ENCODE results near the gene PLCH2. TPM values are rescaled to one million over a fixed set of nuclear protein-coding genes. Genes with fewer than 3 reads are reported as not detected.

The PLCH2 gene
- total RNA-seq, 2 experiments from 2014 or later: 2.1 TPM

GRCh38 chr1:2469103-2469940 lies 6.8 kb upstream of the PLCH2 start:
- Mint-ChIP-seq H3K27me3 (ENCODE audit: low read depth) (peaks cover 4% of the 10 kb centered on the region), H3K27ac (no peak overlapping the region), H3K4me1 (ENCODE audit: low read depth) (peaks cover 2% of the 10 kb centered on the region), H3K36me3 (ENCODE audit: low read depth) (no peaks in the 10 kb centered on the region), H3K9me3 (no peaks in the 10 kb centered on the region), H3K4me3 (no peak overlapping the region)
- intact Hi-C loops (cut with micrococcal nuclease): no loop called here
- CTCF ChIA-PET: no interaction called here
- DNase-seq: no peak

GRCh38 chr1:2470290-2471158 lies 5.6 kb upstream of the PLCH2 start:
- peaks cover 2% of the 10 kb centered on the region for H3K4me1 Mint-ChIP-seq (ENCODE audit: low read depth)
- H3K27me3 Mint-ChIP-seq (ENCODE audit: low read depth): peaks cover 4% of the 10 kb centered on the region
- no peak for DNase-seq
- CTCF ChIA-PET: no interaction called here
- H3K4me3 Mint-ChIP-seq: no peak overlapping the region
- no peak overlapping the region for H3K27ac Mint-ChIP-seq
- no peaks in the 10 kb centered on the region for H3K36me3 Mint-ChIP-seq (ENCODE audit: low read depth)
- intact Hi-C loops (cut with micrococcal nuclease): no loop called here
- no peaks in the 10 kb centered on the region for H3K9me3 Mint-ChIP-seq

GRCh38 chr1:2471159-2471471 lies 5.0 kb upstream of the PLCH2 start:
- Mint-ChIP-seq H3K27ac (no peak overlapping the region), H3K36me3 (ENCODE audit: low read depth) (no peaks in the 10 kb centered on the region), H3K27me3 (ENCODE audit: low read depth) (peaks cover 4% of the 10 kb centered on the region), H3K4me3 (no peak overlapping the region), H3K4me1 (ENCODE audit: low read depth) (peaks cover 2% of the 10 kb centered on the region), H3K9me3 (no peaks in the 10 kb centered on the region)
- no peak for DNase-seq
- CTCF ChIA-PET: no interaction called here
- intact Hi-C loops (cut with micrococcal nuclease): no loop called here

GRCh38 chr1:2471587-2472001 lies 4.5 kb upstream of the PLCH2 start:
- peaks cover 4% of the 10 kb centered on the region for H3K27me3 Mint-ChIP-seq (ENCODE audit: low read depth)
- no peaks in the 10 kb centered on the region for H3K36me3 Mint-ChIP-seq (ENCODE audit: low read depth)
- intact Hi-C loops (cut with micrococcal nuclease): no loop called here
- H3K4me3 Mint-ChIP-seq: no peak overlapping the region
- peaks cover under 1% of the 10 kb centered on the region for H3K4me1 Mint-ChIP-seq (ENCODE audit: low read depth)
- CTCF ChIA-PET: no interaction called here
- DNase-seq: no peak
- H3K9me3 Mint-ChIP-seq: no peaks in the 10 kb centered on the region
- H3K27ac Mint-ChIP-seq: no peak overlapping the region

- CTCF ChIA-PET: no interaction called here
- Mint-ChIP-seq H3K4me3 (no peak overlapping the region), H3K9me3 (no peaks in the 10 kb centered on the region), H3K36me3 (ENCODE audit: low read depth) (no peaks in the 10 kb centered on the region), H3K27me3 (ENCODE audit: low read depth) (peaks cover 4% of the 10 kb centered on the region), H3K27ac (no peak overlapping the region), H3K4me1 (ENCODE audit: low read depth) (no peaks in the 10 kb centered on the region)
- no peak for DNase-seq
- intact Hi-C loops (cut with micrococcal nuclease): no loop called here
These were observed 4.0 kb upstream of the PLCH2 start for GRCh38 chr1:2472109-2472508.

GRCh38 chr1:2472561-2473177 lies 3.4 kb upstream of the PLCH2 start:
- CTCF ChIA-PET: no interaction called here
- Mint-ChIP-seq H3K36me3 (ENCODE audit: low read depth) (no peaks in the 10 kb centered on the region), H3K27ac (no peak overlapping the region), H3K27me3 (ENCODE audit: low read depth) (peaks cover 4% of the 10 kb centered on the region), H3K4me3 (no peak overlapping the region), H3K9me3 (no peaks in the 10 kb centered on the region), H3K4me1 (ENCODE audit: low read depth) (no peaks in the 10 kb centered on the region)
- DNase-seq: no peak
- intact Hi-C loops (cut with micrococcal nuclease): no loop called here

- CTCF ChIA-PET: no interaction called here
- Mint-ChIP-seq H3K27me3 (ENCODE audit: low read depth) (peaks cover 3% of the 10 kb centered on the region), H3K4me3 (no peak overlapping the region), H3K36me3 (ENCODE audit: low read depth) (no peaks in the 10 kb centered on the region), H3K4me1 (ENCODE audit: low read depth) (no peaks in the 10 kb centered on the region), H3K27ac (no peak overlapping the region), H3K9me3 (no peaks in the 10 kb centered on the region)
- DNase-seq: no peak
- intact Hi-C loops (cut with micrococcal nuclease): no loop called here
These were observed 2.9 kb upstream of the PLCH2 start for GRCh38 chr1:2473198-2473597.

- intact Hi-C loops (cut with micrococcal nuclease): no loop called here
- CTCF ChIA-PET: no interaction called here
- H3K9me3 Mint-ChIP-seq: no peaks in the 10 kb centered on the region
- no peak overlapping the region for H3K4me3 Mint-ChIP-seq
- DNase-seq: no peak
- no peaks in the 10 kb centered on the region for H3K4me1 Mint-ChIP-seq (ENCODE audit: low read depth)
- H3K27me3 Mint-ChIP-seq (ENCODE audit: low read depth): no peaks in the 10 kb centered on the region
- H3K27ac Mint-ChIP-seq: no peak overlapping the region
- no peaks in the 10 kb centered on the region for H3K36me3 Mint-ChIP-seq (ENCODE audit: low read depth)
These were observed 1.8 kb upstream of the PLCH2 start for GRCh38 chr1:2474104-2474844.

- CTCF ChIA-PET: no interaction called here
- no peak for DNase-seq
- Mint-ChIP-seq H3K4me3 (no peak overlapping the region), H3K36me3 (ENCODE audit: low read depth) (no peaks in the 10 kb centered on the region), H3K9me3 (no peaks in the 10 kb centered on the region), H3K27me3 (ENCODE audit: low read depth) (no peaks in the 10 kb centered on the region), H3K27ac (no peak overlapping the region), H3K4me1 (ENCODE audit: low read depth) (no peaks in the 10 kb centered on the region)
- intact Hi-C loops (cut with micrococcal nuclease): no loop called here
These were observed 1.1 kb upstream of the PLCH2 start for GRCh38 chr1:2474933-2475371.

GRCh38 chr1:2475571-2475970 lies 518 bp upstream of the PLCH2 start:
- no peaks in the 10 kb centered on the region for H3K9me3 Mint-ChIP-seq
- H3K36me3 Mint-ChIP-seq (ENCODE audit: low read depth): no peaks in the 10 kb centered on the region
- intact Hi-C loops (cut with micrococcal nuclease): no loop called here
- CTCF ChIA-PET: no interaction called here
- no peak overlapping the region for H3K27ac Mint-ChIP-seq
- H3K4me3 Mint-ChIP-seq: no peak overlapping the region
- H3K27me3 Mint-ChIP-seq (ENCODE audit: low read depth): no peaks in the 10 kb centered on the region
- no peaks in the 10 kb centered on the region for H3K4me1 Mint-ChIP-seq (ENCODE audit: low read depth)
- no peak for DNase-seq

GRCh38 chr1:2477309-2477708 lies 1.2 kb downstream of the PLCH2 start:
- H3K9me3 Mint-ChIP-seq: no peaks in the 10 kb centered on the region
- no peaks in the 10 kb centered on the region for H3K36me3 Mint-ChIP-seq (ENCODE audit: low read depth)
- DNase-seq: no peak
- H3K4me1 Mint-ChIP-seq (ENCODE audit: low read depth): no peaks in the 10 kb centered on the region
- intact Hi-C loops (cut with micrococcal nuclease): no loop called here
- CTCF ChIA-PET: no interaction called here
- H3K27ac Mint-ChIP-seq: no peak overlapping the region
- no peaks in the 10 kb centered on the region for H3K27me3 Mint-ChIP-seq (ENCODE audit: low read depth)
- H3K4me3 Mint-ChIP-seq: no peak overlapping the region

- H3K9me3 Mint-ChIP-seq: no peaks in the 10 kb centered on the region
- H3K27me3 Mint-ChIP-seq (ENCODE audit: low read depth): no peaks in the 10 kb centered on the region
- H3K4me3 Mint-ChIP-seq: no peak overlapping the region
- H3K27ac Mint-ChIP-seq: no peak overlapping the region
- CTCF ChIA-PET: no interaction called here
- H3K36me3 Mint-ChIP-seq (ENCODE audit: low read depth): no peaks in the 10 kb centered on the region
- DNase-seq: no peak
- intact Hi-C loops (cut with micrococcal nuclease): no loop called here
- no peaks in the 10 kb centered on the region for H3K4me1 Mint-ChIP-seq (ENCODE audit: low read depth)
These were observed 1.9 kb downstream of the PLCH2 start for GRCh38 chr1:2477791-2478499.

All from activated naive CD4-positive, alpha-beta T cell treated with anti-CD3 and anti-CD28 coated beads for 36 hours (primary cell).